Measurements from ENCODE around the gene B4GALNT4. TPM values are rescaled to one million over a fixed set of nuclear protein-coding genes. Genes with fewer than 3 reads are reported as not detected.

The B4GALNT4 gene
- total RNA-seq, 1 experiment from 2014 or later, result 1.9 TPM

DNA sequence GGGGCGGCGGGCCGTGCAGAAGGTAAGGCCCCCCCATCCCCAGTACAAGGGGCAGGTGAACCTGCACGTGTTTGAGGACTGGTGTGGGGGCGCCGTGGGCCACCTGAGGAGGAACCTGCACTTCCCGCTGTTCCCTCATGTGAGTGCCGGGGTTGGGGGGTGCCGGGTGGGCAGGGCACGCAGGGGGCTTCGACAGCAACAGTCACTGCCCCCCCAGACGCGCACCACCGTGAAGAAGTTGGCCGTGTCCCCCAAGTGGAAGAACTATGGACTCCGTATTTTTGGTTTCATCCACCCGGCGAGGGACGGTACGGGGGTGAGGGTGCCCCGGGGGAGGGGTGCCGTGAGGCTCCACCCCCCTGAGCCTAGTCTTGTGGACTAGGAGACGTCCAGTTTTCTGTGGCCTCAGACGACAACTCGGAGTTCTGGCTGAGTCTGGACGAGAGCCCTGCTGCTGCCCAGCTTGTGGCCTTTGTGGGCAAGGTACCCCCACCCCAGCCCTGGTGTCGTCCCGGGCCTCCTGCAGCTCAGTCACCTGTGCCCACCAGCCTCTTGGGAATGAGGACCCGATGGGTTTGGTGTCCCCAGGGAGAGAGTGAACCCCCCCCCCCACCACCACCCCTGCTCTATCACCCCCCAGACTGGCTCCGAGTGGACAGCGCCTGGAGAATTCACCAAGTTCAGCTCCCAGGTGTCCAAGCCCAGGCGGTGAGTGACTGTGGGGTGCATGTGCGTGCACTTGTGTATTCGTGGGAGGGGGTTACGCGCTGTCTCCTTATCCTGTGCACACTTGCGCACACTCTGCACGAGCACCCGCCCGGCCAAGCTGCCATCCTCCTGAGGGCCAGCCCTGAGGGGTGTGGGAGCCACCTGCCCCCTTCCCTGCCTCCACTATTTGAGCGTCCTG is 3.8 kb downstream of the B4GALNT4 start:
- no peak for DNase-seq
- H3K4me3 Mint-ChIP-seq (ENCODE audit: low read depth, unreplicated experiment), result no peak overlapping the region
- H3K27me3 Mint-ChIP-seq (ENCODE audit: unreplicated experiment), result peaks cover 60% of the 10 kb centered on the region
- no peak overlapping the region for H3K27ac Mint-ChIP-seq (ENCODE audit: unreplicated experiment)
- CTCF ChIA-PET, result no interaction called here
- BruUV-seq (replicated peaks), result no TSS peak
- TF ChIP-seq CTCF (IDR thresholded peaks at IDR 0.05; ENCODE audit: unreplicated experiment), result no peak
- peaks cover 13% of the 10 kb centered on the region for H3K36me3 Mint-ChIP-seq (ENCODE audit: insufficient read depth, unreplicated experiment)
- intact Hi-C loops (cut with micrococcal nuclease; ENCODE audit: unreplicated experiment), result no loop called here
- no peaks in the 10 kb centered on the region for H3K9me3 Mint-ChIP-seq (ENCODE audit: low read depth, unreplicated experiment)
- H3K4me1 Mint-ChIP-seq (ENCODE audit: low read depth, unreplicated experiment), result peaks cover 9% of the 10 kb centered on the region

- Mint-ChIP-seq H3K27me3 (ENCODE audit: unreplicated experiment) (peaks cover 60% of the 10 kb centered on the region), H3K36me3 (ENCODE audit: insufficient read depth, unreplicated experiment) (peaks cover 8% of the 10 kb centered on the region), H3K4me3 (ENCODE audit: low read depth, unreplicated experiment) (no peak overlapping the region), H3K9me3 (ENCODE audit: low read depth, unreplicated experiment) (no peaks in the 10 kb centered on the region), H3K4me1 (ENCODE audit: low read depth, unreplicated experiment) (peaks cover 9% of the 10 kb centered on the region), H3K27ac (ENCODE audit: unreplicated experiment) (no peak overlapping the region)
- no TSS peak for BruUV-seq (replicated peaks)
- TF ChIP-seq CTCF (IDR thresholded peaks at IDR 0.05; ENCODE audit: unreplicated experiment), result no peak
- CTCF ChIA-PET, result no interaction called here
- peak; percentile 38 for DNase-seq
- intact Hi-C loops (cut with micrococcal nuclease; ENCODE audit: unreplicated experiment), result no loop called here
Measured at GRCh38 chr11:373716-374551, 4.6 kb downstream of the B4GALNT4 start.

DNA sequence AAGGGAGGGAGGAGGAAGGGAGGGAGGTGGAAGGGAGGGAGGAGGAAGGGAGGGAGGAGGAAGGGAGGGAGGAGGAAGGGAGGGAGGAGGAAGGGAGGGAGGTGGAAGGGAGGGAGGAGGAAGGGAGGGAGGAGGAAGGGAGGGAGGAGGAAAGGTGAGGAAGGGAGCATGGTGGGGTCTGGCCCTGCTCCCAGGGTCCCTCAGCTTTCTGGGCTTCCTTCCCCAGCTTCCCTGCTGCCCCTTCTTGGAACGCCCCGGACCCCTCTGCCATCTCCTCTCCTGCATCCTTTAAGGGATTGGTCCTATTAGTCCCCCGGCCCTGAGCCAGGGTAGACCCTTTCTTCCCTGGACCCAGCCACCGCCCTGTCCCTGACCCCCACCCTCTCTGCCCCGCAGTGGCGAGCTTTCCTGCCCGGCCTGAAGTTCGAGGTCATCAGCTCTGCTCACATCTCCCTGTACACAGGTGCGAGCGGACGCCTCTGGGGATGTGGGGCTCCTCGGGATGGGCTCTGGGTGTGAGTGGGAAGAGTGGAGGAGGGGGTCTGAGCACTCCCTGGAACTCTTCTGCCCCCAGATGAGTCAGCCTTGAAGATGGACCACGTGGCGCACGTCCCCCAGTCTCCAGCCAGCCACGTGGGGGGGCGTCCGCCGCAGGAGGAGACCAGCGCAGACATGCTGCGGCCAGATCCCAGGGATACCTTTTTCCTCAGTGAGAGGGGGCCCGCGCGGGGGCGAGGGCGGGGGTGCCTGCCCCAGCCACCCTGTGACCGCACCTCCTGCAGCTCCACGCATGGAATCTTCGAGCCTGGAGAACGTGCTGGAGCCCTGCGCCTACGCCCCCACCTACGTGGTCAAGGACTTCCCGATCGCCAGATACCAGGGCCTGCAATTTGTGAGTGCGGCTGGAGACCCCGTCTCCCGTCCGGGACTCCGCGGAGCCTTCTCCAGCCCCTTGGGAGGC is 6.0 kb downstream of the B4GALNT4 start:
- no peak overlapping the region for H3K4me3 Mint-ChIP-seq (ENCODE audit: low read depth, unreplicated experiment)
- no peaks in the 10 kb centered on the region for H3K9me3 Mint-ChIP-seq (ENCODE audit: low read depth, unreplicated experiment)
- BruUV-seq (replicated peaks), result no TSS peak
- peaks cover 56% of the 10 kb centered on the region for H3K27me3 Mint-ChIP-seq (ENCODE audit: unreplicated experiment)
- CTCF ChIA-PET, result interaction anchor here (0.5 kb wide), 1 partner anchor 15 kb away, joined by 7 read pairs; no protein-coding TSS in a partner anchor
- no peak for DNase-seq
- H3K36me3 Mint-ChIP-seq (ENCODE audit: insufficient read depth, unreplicated experiment), result peaks cover 8% of the 10 kb centered on the region
- TF ChIP-seq CTCF (IDR thresholded peaks at IDR 0.05; ENCODE audit: unreplicated experiment), result no peak
- intact Hi-C loops (cut with micrococcal nuclease; ENCODE audit: unreplicated experiment), result no loop called here
- no peak overlapping the region for H3K27ac Mint-ChIP-seq (ENCODE audit: unreplicated experiment)
- peaks cover 9% of the 10 kb centered on the region for H3K4me1 Mint-ChIP-seq (ENCODE audit: low read depth, unreplicated experiment)
